Measurements from ENCODE around the gene LYPD3.
"Not testable (repeated sequence)": the region's sequence is repeated elsewhere in the genome, so short reads cannot be mapped to it uniquely, and the experiment has no call there.

The LYPD3 gene

GRCh38 chr19:43461303-43461702 lies 4.1 kb downstream of the LYPD3 start:
- DNase-seq (ENCODE audit: low read depth): no peak

- DNase-seq (ENCODE audit: low read depth): no peak
Measured at GRCh38 chr19:43460362-43461016, 4.9 kb downstream of the LYPD3 start.

- no peak for DNase-seq (ENCODE audit: low read depth)
Measured at GRCh38 chr19:43457809-43458208, 7.6 kb downstream of the LYPD3 start.

GRCh38 chr19:43455321-43456113 lies 9.9 kb downstream of the LYPD3 start:
- DNase-seq (ENCODE audit: low read depth): no peak

GRCh38 chr19:43454031-43454430 lies 11.4 kb downstream of the LYPD3 start:
- no peak for DNase-seq (ENCODE audit: low read depth)

GRCh38 chr19:43452582-43452981 lies 12.8 kb downstream of the LYPD3 start:
- no peak for DNase-seq (ENCODE audit: low read depth)

GRCh38 chr19:43450545-43450997 lies 14.8 kb downstream of the LYPD3 start:
- no peak for DNase-seq (ENCODE audit: low read depth)

GRCh38 chr19:43447655-43448054 lies 17.8 kb downstream of the LYPD3 start:
- DNase-seq (ENCODE audit: low read depth): no peak

- peak; percentile 71 for DNase-seq (ENCODE audit: low read depth)
Measured at GRCh38 chr19:43446746-43447489, 18.5 kb downstream of the LYPD3 start.

- no peak for DNase-seq (ENCODE audit: low read depth)
Measured at GRCh38 chr19:43445426-43445825, 20.0 kb downstream of the LYPD3 start.

GRCh38 chr19:43444531-43445287 lies 20.7 kb downstream of the LYPD3 start:
- DNase-seq (ENCODE audit: low read depth): no peak

GRCh38 chr19:43444091-43444490 lies 21.3 kb downstream of the LYPD3 start:
- DNase-seq (ENCODE audit: low read depth): not testable (repeated sequence)

GRCh38 chr19:43441716-43442115 lies 23.7 kb downstream of the LYPD3 start:
- no peak for DNase-seq (ENCODE audit: low read depth)

- no peak for DNase-seq (ENCODE audit: low read depth)
Measured at GRCh38 chr19:43439709-43440063, 25.7 kb downstream of the LYPD3 start.

- DNase-seq (ENCODE audit: low read depth): peak; percentile 12
Measured at GRCh38 chr19:43439032-43439708, 26.2 kb downstream of the LYPD3 start.

- DNase-seq (ENCODE audit: low read depth): no peak
Measured at GRCh38 chr19:43438291-43439031, 26.9 kb downstream of the LYPD3 start.

GRCh38 chr19:43437712-43438111 lies 27.7 kb downstream of the LYPD3 start:
- DNase-seq (ENCODE audit: low read depth): no peak

- DNase-seq (ENCODE audit: low read depth): not testable (repeated sequence)
Measured at GRCh38 chr19:43437284-43437683, 28.1 kb downstream of the LYPD3 start.

- no peak for DNase-seq (ENCODE audit: low read depth)
Measured at GRCh38 chr19:43435775-43436174, 29.6 kb downstream of the LYPD3 start.

- DNase-seq (ENCODE audit: low read depth): no peak
Measured at GRCh38 chr19:43433689-43434088, 31.7 kb downstream of the LYPD3 start.

GRCh38 chr19:43433358-43433673 lies 32.1 kb downstream of the LYPD3 start:
- no peak for DNase-seq (ENCODE audit: low read depth)

Measured in activated T-helper 1 cell treated with Interleukin-2 at 50 U/mL for 16 hours (primary cell).